GM19328 (cell line): Measurements from ENCODE around the gene MRPL36.
"Not testable (repeated sequence)": the region's sequence is repeated elsewhere in the genome, so short reads cannot be mapped to it uniquely, and the experiment has no call there.

Experiments
- ATAC-seq: cut with Tn5 transposase; IDR thresholded peaks from one replicate; pipeline ENCODE4 v1.9.1; 2021; ENCODE audit warnings: mild to moderate bottlenecking, moderate library complexity; ENCODE audit not compliant: unreplicated experiment

MRPL36 gene

GRCh38 chr5:1832511-1833250 is 33.0 kb upstream of the MRPL36 start:
- ATAC-seq: no peak

- no peak for ATAC-seq
Measured at GRCh38 chr5:1831677-1832313, 32.2 kb upstream of the MRPL36 start.

DNA sequence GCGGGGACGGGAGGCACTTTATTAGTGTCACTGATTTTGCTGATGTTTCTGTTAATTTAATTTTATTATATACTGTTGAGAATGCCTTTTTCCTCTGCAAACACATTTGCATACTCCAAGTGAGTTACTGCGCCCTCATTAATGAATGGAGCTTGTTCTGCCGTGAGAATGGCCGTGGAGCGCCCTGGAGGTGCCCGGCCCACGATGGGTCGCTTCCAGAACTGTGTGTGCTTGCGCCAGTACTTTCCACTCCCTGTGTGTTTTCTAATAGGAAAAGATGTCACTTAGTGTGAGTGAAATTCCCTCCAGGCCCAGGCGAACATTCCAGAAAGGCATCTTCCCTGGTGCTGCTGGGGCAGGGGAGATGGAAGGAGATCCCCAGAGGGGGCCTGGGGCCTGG is 31.6 kb upstream of the MRPL36 start:
- no peak for ATAC-seq

- no peak for ATAC-seq
Measured at GRCh38 chr5:1830571-1831228, 31.1 kb upstream of the MRPL36 start.

- peak; percentile 56 for ATAC-seq
Measured at GRCh38 chr5:1827886-1828397, 28.3 kb upstream of the MRPL36 start.

- no peak for ATAC-seq
Measured at GRCh38 chr5:1827025-1827885, 27.6 kb upstream of the MRPL36 start.

GRCh38 chr5:1826235-1826980 is 26.8 kb upstream of the MRPL36 start:
- no peak for ATAC-seq

DNA sequence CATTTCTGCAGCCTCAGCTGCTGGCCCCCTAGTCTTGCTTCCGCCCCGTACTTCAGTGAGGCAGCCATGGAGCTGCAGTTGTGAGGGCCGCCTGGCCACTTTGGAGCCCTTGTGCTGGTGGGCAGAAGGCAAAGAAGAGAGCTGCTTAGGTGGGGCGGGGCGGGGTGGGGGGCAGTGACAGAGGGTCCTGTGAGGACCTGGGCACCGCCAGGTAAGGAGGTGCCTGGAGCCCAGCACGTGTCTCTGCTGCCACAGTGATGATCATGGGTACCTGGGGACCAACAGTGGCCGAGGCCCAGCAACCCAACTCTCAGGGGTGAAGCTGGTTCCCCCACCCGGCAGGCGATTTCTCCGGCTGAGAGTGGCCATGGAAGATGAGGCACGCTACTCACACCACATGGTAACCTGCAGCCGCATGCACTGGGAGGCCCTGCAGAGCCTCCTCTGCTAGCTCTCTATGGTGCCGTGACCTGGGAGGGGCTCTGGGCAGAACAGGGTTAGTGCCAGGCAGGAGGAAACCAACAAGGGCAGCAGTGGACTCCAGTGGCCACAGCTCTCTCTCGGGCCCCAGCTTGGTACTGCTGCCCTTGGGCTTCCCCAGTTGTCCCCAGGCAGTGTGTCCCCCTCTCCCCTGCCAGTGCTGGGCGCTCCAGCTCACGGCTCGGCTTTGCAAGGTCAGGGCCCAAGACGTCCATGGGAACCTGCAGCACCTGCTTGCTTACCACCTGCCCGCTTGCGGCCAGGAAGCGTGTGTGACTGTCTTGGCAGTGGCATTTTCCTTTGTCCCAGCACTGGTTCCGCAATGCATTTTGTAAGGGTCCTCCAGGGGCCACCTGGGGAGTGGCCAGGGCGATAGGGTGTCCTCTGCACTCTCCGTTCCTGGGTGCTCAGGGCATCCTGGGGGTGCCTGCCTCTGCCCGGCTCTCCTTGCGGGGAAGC is 25.5 kb upstream of the MRPL36 start:
- no peak for ATAC-seq

- ATAC-seq: no peak
Measured at GRCh38 chr5:1824109-1824821, 24.6 kb upstream of the MRPL36 start.

DNA sequence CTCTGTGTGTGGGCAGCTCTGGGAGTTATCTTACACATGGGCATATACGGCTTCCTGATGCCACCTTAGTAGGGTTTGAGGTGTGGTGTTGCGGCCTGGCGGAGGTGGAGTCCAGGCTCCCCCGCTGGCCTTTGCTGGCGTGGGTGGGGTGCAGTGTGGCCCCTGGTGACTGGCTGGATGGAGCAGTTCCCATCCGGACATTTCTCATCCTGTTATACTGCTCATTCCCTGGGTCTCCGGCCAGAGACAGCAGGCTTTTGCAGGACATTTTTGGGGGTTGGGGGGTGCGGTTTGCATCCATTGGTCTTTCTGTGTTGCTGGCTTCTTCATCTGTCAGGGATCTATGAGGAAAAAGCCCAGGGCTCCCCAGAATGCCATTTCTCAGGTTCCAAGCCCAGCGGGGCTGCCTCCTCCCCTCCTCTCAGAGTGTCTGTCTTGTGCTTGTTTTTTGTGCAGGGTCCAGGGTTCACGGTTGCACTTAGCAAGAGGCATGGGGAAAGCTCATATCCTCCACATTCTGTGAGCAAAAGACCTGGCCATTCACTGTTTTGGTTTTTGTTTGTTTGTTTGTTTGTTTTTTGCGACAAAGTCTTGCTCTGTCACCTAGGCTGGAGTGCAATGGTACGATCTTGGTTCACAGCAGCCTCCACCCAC is 23.9 kb upstream of the MRPL36 start:
- ATAC-seq: no peak

GRCh38 chr5:1821862-1822261 is 22.2 kb upstream of the MRPL36 start:
- ATAC-seq: no peak

GRCh38 chr5:1820926-1821325 is 21.3 kb upstream of the MRPL36 start:
- ATAC-seq: no peak

GRCh38 chr5:1820381-1820780 is 20.7 kb upstream of the MRPL36 start:
- ATAC-seq: no peak

- ATAC-seq: no peak
Measured at GRCh38 chr5:1819458-1819857, 19.8 kb upstream of the MRPL36 start.

GRCh38 chr5:1818784-1819183 is 19.1 kb upstream of the MRPL36 start:
- no peak for ATAC-seq

- ATAC-seq: no peak
Measured at GRCh38 chr5:1817261-1818043, 17.8 kb upstream of the MRPL36 start.

GRCh38 chr5:1816495-1817089 is 17.0 kb upstream of the MRPL36 start:
- not testable (repeated sequence) for ATAC-seq
